Dermis blood vessel endothelial cell (primary cell): ENCODE data around the gene STMN1. TPM values are rescaled to one million over a fixed set of nuclear protein-coding genes. Genes with fewer than 3 reads are reported as not detected.

Experiments used
- DNase-seq: peaks from one replicate; pipeline ENCODE4 v3.0.0; 2010
- total RNA-seq: library from RNA; depleted of rRNA; stranded (reverse); fragments of >200 nt; gene quantifications from 2 replicates; pipeline ENCODE4 v1.2.3, GENCODE V29; 2014

STMN1 gene
- total RNA-seq, 1 donor from 2014 or later, result 126 TPM

GRCh38 chr1:25918615-25919014 is 12.4 kb upstream of the STMN1 start:
- no peak for DNase-seq

- DNase-seq, result peak; percentile 22
Measured at GRCh38 chr1:25917996-25918395, 11.8 kb upstream of the STMN1 start.

DNA sequence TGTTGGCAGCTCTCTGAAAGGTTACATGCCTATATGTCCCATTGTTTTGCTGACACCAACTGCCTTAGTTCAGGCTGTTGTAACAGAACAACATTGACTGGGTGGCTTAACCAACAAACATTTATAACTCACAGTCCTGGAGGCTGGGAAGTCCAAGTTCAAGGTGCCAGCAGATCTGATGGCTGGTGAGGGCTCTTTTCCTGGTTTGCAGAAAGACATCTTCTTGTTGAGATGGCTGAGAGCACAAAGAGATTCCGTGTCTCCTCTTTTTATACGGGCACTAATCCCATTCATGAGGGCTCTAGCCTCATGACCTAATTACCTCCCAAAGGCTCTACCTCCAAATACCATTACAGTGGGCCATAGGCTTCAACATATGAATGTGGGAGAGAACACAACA is 10.2 kb upstream of the STMN1 start:
- DNase-seq, result no peak

GRCh38 chr1:25914074-25914995 is 8.1 kb upstream of the STMN1 start:
- DNase-seq, result no peak

DNA sequence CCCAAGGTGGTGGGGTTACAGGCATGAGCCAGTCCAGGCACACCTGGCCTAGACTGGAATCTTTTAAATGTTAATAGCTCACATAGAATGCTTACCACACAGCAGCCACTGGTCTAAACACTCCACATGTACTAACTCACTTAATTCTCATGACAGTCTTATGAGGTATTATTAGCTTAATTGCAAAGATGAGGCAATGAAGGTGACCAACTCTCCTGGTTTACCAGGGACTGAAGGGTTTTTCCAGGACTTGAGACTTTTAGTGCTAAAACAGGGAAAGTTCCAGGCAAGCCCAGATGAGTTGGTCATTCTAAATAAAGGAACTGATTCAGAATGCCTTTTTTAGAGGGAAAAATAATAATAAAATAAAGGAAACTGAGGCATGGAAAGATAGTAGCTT is 7.0 kb upstream of the STMN1 start:
- DNase-seq, result no peak

- peak; percentile 67 for DNase-seq
Measured at GRCh38 chr1:25912076-25912831, 6.0 kb upstream of the STMN1 start.

GRCh38 chr1:25911162-25911561 is 4.9 kb upstream of the STMN1 start:
- no peak for DNase-seq

DNA sequence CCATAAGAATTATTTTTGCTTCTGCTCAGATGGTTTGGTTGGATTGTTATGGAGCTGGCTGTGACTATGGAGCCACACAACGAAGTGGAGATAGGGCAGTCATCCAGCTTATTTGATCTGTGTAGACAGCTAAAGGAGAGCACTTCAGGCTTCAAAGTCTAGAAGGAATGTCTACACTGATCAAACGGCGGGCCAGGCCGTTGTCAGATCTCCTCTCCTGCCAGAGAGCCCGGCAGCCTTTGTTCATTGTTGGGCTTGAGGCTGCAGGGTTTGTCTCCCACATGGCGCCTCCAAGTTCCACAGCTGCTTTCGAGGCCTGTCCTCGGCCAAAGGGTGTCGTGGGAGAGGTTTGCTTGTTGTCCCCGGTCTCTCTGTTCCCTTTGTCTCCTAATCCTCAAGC is 2.8 kb upstream of the STMN1 start:
- DNase-seq, result no peak

- DNase-seq, result no peak
Measured at GRCh38 chr1:25908161-25908560, 1.9 kb upstream of the STMN1 start.

- no peak for DNase-seq
Measured at GRCh38 chr1:25907601-25908000, 1.4 kb upstream of the STMN1 start.

DNA sequence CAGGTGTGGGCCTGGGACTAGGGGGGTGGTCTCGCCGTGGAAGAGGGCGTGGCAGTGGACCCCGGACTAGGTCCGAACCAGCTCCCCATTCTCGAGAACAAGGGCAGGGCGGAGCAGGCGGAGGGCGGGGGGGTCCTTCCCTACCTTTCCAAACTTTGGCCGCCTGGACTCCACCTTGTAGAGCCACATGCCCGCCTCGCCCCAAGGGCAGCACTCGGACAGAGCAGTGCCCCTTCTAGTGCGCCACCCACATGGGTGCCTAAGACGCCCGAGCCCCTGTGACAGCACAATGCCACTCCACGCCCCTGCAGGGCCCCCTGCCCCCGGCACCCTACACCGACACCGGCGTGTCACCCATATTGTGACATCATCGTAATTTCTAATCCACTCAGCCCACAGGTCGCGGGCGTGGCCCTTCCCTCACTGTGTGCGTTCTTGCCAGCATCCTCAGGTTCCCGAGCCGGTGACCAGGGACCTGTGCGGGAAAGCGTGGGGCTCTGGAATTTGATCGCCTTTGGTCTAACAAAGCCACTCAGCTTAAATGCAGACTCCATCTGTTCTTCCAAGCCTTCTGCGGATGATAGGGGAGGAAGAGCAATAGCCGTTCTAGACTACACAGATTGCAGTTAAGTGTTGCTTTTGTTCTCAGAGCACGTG is 553 bp upstream of the STMN1 start:
- DNase-seq, result peak; percentile 9

- peak; percentile 95 for DNase-seq
Measured at GRCh38 chr1:25904943-25905679, 1.1 kb downstream of the STMN1 start.

- DNase-seq, result no peak
Measured at GRCh38 chr1:25903986-25904385, 2.2 kb downstream of the STMN1 start.

GRCh38 chr1:25902462-25902861 is 3.8 kb downstream of the STMN1 start:
- DNase-seq, result no peak

- DNase-seq, result no peak
Measured at GRCh38 chr1:25900219-25900618, 6.0 kb downstream of the STMN1 start.

DNA sequence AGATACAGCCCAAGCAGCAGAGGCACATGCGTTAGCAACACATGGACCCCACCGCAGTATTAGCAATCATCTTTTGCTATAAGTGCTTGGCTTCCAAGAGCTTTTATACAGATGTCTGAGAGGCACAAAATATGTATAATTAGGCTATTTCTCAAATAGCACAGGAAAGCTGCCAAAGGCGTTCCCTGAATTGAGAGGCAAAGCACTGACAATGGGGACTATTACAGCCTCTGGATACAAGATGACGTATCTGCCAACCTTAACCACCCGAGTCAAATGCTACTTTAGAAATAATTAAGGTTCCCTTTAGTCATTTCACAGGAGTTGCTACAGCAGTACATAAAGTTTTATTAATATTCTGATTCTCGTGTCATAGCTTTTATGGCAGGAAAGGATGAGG is 6.4 kb downstream of the STMN1 start:
- DNase-seq, result no peak

- no peak for DNase-seq
Measured at GRCh38 chr1:25898223-25899015, 7.8 kb downstream of the STMN1 start.

DNA sequence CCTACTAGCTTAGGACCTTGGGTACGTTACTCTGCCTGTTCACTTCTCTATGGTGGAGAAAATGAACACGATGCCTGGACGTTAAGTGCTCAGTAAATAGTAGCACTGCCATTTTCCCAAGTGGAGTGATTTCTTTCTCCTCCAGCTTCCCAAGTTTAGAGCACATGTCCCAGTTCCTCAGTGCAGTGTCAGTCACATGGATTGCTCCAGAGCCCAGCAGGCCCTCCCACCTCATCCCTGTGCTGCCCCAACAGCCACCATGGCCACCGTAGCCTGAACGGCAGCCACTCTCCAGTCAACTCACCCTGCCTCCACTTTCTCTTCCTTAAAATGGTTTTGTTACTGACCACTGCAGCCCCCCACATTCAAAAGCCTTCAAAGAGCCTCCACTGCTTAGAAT is 8.5 kb downstream of the STMN1 start:
- no peak for DNase-seq

DNA sequence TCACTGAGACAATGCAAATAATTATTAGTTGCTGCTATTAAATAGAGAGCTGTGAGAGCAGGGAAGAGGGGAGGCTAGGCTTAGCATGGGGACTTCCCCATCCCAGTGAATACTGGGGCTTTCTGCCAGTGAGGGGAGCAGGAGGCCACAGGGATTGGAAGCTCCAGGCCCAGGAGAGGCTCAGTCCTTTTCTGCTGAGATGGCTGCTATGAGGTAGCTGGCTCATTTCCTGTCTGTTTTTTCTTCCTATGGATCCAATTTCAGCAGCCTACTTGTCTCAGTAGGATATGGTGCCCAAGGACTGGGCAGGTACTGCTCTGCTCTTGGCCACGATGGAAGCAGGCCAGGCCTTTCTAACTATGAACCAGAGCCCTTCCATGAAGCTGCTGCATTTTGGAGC is 10.0 kb downstream of the STMN1 start:
- peak; percentile 48 for DNase-seq

DNA sequence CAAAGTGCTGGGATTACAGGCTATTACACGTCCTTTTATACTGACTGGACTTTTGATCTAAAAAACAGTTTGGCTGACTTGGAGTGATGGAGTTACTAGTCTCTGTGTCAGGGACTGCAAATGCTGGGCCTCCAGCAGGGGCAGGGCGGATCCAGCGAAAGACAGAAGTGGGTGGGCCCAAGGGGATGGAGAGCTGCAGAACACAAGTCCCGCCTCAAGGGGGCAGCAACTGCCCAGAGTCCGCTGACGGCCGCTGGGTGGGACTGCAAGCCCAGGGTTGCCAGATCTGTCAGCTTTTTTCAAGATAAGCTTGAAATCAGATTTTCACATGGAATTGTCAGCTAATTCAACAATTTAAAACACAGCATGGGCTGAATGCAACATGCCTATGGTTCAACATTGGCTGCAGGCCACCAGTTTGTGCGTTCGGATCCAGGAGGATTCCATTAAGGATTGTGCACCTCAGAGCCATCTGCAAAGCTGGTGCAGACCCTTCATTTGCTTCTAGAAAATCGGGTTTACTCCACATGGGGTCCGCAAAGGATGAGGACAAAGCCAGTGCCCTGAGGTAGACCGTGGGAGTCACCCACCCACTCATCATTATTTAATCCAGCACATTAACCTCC is 10.7 kb downstream of the STMN1 start:
- DNase-seq, result peak; percentile 96

DNA sequence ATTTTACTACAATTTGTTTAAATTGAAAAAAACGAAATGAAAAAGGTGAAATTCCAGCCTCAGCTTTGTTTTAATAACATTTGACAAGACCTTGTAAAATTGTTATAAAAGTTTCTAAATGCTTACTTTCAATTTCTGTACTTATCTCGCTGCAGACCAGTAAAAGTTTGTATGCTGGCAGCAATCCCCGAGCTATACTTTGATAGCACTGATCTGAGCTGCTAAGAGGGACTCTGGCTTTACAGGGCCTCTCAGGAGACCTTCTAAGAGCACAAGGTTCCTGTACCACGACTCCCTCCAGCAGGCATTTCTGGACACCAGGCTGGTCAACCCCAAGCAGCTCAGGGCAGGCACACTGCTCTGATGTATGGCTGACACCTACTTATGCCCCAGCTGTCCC is 13.1 kb downstream of the STMN1 start:
- DNase-seq, result no peak
